HTERT RPE-1 (cell line): Measurements from ENCODE around the gene FNDC3B.
"Not testable (repeated sequence)": the region's sequence is repeated elsewhere in the genome, so short reads cannot be mapped to it uniquely, and the experiment has no call there.

Experiments used
- in situ Hi-C: fragments of 300-500 bp; cut with MboI; formaldehyde crosslinking; loops from 4 replicates; pipeline ENCODE4 v1.14.3; 2020; ENCODE audit warnings: low sequenced_read_pairs

Gene FNDC3B

DNA sequence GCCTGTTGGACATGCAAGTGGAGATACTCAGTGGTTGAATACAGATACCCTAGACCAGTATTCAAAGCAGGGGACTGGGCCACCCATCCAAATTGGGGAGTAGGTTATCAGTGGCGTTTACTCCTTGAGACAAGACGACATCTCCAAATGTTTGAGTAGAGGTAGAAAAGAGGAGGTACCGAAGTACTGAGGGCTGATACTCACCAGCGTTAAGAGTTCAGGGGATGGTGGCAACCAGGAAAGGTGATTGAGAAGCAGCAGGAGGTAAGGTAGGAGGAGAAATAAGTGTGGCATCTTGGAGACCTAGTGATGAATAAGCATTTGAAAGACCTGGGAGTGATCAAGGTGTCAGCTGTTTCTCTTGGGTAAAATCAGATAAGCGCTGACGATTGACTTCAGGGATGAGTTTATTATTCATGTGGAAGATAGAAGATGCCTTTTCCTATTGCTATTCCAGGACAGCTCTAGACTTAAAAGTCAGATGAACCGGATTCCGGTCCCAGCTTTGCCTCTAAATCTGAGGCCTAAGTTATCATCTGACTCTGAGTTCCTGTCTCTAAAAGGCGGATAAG is 312.6 kb downstream of the FNDC3B start:
- in situ Hi-C loops = no loop called here

DNA sequence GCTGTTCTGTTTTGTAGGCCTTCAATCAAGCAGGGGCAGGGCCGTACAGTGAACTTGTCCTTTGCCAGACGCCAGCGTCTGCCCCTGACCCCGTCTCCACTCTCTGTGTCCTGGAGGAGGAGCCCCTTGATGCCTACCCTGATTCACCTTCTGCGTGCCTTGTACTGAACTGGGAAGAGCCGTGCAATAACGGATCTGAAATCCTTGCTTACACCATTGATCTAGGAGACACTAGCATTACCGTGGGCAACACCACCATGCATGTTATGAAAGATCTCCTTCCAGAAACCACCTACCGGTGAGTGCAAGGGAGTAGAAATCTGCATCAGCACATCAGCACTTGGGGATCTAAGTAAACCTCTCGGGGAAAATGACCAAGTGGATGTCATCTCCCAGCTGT is 313.4 kb downstream of the FNDC3B start:
- in situ Hi-C loops = no loop called here

DNA sequence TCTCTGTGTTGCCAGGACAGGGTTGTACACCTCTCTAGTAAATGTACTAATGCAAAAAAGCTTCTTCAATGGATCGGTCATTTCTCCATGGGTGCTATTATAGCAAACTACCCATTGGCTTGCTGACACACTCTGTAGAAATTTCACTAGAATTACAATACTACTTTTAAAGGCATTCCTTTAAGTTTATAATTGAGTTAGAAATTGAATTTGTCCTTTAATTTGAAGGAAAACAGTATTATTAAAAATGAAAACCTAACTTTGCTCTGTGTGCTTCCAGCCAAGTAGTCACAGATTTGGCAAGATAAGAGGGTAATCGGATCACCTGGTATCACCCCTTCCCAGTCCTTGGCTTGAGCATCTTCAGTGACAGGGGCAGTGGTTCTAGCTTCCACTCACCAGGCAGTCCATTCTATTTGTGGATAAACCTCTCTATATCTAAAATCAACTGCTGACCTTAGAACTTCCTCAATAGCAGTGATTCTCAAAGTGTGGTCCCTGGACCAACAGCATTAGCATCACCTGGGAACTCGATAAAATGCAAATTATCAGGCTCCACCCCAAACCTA is 315.6 kb downstream of the FNDC3B start:
- in situ Hi-C loops = no loop called here

DNA sequence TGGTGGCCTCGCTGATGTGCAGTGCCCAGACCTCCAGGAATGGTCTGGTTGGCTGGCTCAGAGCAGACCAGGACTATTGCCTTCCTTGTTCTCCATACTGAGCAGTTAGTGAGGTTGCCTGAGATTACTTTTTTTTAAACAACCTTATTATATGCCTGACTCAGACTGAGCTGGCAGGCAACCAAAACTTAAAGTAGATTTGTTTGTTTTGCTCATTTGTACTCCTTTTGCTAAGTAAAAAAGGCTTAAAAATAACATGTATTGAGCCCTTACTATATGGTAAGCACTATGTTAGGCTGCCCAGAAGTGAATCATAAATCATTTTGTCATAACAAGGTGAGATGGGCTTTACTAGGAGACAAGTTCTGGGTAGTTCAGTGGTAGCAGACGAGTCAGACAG is 316.5 kb downstream of the FNDC3B start:
- in situ Hi-C loops = no loop called here

DNA sequence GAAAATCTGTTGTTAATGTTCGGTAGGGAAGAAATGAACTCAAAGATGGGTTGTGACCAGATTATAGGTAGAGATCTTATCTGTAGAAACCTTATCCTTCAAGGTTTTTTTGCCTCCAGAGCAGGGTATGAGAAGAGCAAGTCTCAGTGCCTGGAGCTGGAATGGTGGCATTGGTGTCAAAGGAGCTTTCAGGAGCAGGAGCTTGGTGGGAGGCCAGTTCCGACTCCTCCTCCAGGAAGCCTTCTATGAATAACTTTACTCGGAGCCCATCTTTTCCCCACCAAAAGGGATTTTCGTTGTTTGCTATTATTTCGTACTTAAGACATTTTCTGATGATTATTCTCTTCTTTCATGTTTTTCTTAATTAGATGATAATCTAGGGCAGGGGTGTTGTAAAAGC is 317.0 kb downstream of the FNDC3B start:
- in situ Hi-C loops = no loop called here

DNA sequence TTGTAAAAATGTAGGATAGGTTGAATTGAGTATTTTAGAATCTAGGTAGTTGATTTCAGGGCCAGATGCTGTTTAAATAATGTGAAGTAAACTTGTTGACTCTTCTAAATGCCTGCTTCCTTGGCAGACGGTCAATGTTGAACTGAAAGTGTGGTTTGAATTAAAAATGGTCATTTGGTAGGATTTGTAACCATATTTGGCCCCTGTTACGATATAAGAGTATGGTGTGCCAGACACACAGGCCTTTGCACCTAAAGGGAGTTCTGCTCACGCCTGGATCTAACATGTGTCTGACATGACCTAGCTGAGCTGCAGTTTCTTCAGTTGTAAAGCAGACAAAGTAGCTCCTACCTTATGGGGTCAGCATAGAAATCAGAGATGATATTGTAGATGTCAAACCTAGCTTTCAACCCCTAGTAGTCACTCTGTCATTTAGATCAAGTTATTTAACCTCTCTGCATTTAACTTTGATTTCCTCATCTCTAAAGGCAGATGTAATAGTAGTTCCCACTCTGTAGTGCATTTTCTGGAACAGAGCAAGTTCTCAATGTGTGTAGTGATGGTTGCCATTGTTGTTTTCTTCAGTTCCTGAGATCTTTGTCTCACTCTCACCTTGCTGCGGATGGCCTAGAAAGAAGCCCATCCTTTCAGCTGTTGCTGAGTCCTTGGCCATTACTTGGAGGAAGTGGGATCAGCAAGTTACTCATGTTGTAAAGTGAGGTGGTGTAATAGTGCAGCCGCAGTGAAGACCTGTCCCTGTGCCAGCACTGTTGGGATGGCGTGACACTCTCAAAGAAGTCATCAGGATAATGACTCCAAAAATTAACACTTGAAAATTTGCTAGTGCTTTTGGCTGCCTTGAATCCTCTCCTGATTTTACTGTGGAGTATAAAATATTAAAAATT is 318.7 kb downstream of the FNDC3B start:
- in situ Hi-C loops = no loop called here

DNA sequence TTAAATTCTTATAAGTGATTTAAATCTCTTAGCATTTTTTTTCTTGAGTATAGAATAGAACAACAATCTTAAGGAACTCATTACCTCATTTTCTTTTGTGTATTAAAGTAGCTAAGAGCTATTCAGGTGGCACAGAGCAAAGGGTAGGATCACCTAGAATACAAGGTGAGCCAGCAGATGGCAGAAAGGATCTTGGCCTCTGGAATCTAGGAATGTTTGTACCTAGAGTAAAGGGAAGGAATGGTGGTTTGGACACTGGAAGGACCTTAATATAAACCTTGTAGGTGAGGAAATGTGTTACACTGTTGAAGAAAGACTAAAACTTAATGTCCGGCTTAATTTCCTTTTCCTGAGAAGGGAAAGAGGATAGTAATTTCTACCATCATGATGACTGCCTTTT is 319.9 kb downstream of the FNDC3B start:
- in situ Hi-C loops = no loop called here

DNA sequence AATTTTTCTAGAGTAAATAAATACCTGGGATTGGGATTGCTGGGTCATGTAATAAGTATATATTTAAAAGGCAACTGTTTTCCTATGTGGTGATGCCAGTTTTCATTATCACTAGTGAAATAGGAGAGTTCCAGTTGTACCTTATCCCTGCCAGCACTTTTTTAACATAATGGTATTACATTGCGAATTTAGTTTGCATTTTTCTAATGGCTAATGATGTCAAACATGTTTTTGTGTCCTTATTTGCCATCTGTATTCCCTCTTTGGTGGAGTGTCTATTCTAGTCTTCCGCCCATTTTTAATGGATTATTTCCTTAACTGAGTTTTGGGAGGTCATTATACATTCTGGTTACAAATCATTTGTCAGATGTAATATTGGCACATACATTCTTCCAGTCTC is 320.6 kb downstream of the FNDC3B start:
- in situ Hi-C loops = no loop called here

DNA sequence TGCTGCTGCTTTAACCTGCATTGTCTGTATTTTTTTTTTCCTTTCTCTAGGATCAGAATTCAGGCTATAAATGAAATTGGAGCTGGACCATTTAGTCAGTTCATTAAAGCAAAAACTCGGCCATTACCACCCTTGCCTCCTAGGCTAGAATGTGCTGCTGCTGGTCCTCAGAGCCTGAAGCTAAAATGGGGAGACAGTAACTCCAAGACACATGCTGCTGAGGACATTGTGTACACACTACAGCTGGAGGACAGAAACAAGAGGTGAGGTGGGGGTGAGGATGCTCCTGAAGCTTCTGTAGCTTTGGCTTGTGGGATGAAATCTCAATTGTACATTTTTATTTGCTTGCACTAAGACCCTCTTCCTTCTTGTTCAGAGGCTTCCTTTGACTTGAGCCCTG is 323.2 kb downstream of the FNDC3B start:
- in situ Hi-C loops = no loop called here

DNA sequence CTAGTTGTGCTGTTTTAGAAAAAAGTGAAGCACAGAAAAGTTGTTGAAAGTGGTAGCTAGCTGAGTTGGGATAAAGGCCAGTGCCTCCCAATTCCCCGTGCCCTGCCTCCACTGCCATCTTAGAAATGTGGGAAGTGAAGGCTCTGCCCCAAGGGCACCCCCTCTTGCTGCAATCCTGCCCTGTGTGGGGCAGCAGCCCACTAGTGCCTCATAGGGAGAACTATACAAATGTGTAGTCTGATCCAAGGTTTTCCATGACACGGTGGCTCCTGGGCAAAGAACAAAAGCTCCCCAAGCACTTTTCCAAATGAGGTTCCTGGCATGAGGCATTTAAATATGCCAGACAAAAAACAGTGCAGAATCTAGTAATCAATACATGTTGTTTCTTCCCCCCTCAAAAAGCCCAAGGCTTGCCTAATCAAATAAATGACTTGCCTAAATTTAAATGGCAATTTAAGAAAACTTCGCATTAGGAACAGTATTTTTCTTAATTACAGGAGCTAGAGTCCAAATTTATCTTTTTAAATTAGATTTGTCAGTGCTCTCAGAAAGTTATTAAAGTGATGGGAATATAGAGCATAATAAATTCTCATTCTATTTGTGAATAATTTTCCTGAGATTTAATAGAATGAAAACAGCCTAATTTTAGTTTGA is 325.1 kb downstream of the FNDC3B start:
- in situ Hi-C loops = no loop called here

DNA sequence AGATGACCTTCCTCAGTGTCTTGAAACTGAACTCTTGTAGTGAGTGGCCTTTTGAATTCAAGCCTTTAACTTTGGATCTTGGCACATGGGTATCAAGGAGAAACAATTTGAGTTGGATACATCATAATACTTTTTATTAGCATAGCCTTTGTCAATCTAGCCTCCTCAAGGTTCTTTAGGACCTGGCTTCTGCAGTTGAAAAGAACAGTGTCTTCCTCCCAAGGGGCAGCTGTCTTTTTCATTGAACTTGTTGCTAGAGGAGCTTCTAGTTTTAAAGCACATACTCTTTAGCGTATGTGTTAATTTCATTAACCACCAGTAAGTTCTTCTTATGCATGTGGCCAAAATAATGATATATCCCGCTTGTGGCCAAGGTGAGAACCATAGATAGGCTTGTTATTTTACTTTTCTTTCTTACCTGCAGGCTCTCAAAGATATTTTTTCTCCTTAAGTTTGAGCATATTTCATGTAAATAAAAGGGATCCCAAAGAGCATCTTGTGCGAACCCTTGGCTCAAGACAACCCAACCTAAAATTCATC is 325.7 kb downstream of the FNDC3B start:
- in situ Hi-C loops = no loop called here

DNA sequence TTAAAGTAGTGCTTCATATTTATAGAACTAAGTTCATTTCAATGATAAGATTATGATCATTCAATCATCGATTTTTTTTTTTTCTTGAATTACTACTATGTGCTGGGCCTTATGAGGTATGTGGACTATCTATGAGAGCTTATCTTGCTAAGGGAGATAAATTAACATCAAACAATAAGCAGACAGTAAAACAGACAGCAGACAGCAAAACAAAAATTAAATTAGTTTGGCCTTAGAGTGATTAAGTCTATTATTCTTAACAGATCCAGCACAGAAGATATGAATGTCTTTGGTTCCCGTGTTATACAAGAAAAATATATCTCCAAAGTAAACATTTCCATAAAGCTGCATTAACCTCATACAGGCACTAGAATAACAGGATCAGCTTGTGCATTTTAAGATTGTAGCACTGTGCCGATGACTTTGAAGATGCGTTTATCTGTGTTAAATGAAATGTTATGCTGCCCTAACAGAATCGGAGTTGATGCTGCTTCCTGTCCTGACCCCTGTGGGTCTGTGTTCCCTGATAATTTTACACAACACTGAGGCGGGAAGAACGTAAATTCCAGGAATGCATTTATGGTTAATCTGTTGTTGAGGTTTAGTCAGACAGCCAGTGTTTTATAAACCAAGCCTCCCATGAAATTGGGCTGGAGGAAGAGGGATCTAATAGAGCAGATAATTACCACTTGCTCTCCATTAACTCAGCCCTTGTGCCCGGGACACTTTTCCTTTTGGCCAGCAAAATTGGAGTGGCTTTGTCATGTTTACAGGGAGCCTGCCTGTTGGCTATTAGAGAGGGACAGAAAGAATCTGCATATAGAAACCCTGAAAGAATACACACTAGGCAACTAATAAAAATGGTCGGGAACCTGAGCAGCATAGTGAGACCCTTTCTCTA is 328.1 kb downstream of the FNDC3B start:
- in situ Hi-C loops = no loop called here

DNA sequence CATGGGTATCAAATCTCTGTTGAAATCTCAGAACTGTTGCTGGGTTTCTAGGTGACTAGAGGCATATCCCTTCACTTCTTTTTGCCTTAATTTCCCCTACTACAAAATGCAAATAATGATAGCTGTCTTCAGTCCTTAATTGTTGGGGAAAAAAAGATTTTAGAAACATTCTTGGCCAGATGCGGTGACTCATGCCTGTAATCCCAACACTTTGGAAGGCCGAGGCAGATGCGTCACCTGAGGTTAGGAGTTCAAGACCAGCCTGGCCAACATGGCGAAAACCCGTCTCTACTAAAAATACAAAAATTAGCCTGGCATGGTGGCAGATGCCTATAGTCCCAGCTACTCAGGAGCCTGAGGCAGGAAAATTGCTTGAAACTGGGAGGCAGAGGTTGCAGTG is 329.2 kb downstream of the FNDC3B start:
- in situ Hi-C loops = not testable (repeated sequence)

DNA sequence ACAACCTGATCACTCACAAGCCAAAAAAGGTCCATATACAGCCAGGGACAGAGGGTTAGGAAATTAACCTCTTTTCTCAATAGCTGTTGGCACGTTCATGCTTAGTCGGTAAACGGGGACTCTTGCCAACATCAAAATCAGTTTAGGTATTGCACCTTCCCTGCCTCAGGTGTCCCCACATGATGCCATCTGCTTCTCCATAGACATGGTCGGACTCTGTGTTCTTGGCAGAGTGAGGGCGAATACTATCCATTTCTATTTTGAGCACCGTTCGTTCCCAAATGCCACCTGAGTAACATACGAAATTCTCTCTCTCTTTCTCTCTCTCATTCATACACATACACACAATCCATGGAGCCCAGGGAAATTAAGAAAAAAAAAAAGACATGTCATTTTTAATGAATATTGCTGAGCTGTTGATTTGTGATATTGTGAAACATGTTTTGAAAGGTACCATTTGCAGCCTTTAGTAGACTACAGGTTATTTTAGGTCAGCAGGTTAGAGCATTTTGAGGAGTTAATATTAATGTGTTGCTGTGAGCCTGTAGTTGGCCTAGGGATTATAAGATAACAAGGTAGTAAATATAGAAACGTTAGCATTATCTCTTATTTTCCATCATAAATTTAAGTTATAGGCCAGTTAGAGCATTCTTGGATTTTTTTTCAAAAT is 330.3 kb downstream of the FNDC3B start:
- in situ Hi-C loops = no loop called here

DNA sequence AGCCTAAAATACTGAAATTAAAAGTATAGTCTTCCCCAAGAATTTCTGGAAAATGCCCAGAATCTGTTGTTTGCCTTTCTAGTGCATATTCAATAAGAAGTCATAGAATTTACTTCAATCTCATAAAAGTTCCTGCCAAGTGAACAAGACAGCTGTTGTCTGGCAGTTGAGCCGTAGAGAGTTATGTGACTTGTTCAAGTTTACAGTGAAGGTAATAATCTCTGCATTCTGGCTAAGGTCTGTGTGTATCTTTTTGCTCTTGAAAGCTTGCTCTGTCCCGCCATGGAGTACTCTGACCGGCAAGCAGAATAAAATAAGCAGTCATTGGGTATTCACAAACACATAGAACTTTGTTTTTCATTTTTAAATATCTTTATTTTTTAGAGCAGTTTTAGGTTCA is 331.0 kb downstream of the FNDC3B start:
- in situ Hi-C loops = no loop called here

DNA sequence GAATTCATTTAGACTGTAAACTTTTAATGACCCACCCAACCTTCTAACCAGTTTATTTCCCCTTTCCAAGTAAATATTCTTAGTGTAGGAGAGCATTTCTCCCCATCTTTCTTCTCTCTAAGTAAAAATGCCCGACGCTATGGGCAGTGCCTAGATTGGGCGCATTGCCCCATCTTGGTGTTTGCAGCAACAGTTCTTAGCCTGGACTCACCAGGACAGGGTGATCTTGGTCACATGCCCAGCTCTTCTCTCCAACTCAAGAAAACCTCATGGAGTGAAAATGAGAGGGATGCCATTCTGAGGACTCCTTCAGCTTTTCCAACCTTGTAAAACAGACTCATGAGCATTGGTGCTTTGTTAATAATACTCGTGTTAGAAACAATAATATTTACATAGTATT is 332.2 kb downstream of the FNDC3B start:
- in situ Hi-C loops = no loop called here

DNA sequence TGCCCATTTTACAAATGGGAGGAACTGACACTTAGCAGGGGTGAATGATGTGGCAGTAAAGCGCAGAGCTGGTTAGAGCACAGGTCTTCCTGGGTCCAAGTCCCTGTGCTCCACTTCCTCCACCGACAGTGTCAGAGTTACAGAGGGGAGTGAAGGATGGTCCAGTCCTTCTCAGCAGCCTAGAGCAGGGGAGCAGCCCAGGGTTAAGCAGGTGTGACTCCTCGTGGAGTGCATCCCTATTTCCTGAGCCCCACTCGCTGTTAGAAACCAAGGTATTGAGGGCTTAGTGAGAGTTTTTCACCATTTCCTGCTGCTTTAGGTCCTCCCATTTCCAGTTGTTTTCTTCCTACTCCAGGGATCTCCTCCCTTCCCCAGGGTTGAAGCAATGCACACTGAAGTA is 333.5 kb downstream of the FNDC3B start:
- in situ Hi-C loops = no loop called here

DNA sequence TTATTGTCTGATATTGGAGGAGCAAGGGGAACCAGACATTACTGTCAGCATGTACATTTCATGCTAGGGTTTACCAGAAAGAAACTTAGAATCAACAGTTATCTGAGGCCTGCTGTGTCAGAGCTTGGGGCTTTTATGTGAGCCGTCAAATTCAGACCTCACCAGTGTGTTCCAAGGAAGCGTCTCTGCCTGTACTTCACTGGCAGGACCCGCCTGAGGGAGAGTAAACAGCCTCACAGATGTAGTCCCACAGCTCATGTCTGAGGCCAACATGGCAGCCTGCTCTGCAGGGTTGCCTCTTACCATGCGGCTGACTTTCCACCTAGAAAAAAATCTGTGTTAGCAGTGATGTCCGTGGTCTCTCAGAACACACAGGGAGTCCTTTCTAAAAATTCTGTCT is 334.5 kb downstream of the FNDC3B start:
- in situ Hi-C loops = no loop called here

DNA sequence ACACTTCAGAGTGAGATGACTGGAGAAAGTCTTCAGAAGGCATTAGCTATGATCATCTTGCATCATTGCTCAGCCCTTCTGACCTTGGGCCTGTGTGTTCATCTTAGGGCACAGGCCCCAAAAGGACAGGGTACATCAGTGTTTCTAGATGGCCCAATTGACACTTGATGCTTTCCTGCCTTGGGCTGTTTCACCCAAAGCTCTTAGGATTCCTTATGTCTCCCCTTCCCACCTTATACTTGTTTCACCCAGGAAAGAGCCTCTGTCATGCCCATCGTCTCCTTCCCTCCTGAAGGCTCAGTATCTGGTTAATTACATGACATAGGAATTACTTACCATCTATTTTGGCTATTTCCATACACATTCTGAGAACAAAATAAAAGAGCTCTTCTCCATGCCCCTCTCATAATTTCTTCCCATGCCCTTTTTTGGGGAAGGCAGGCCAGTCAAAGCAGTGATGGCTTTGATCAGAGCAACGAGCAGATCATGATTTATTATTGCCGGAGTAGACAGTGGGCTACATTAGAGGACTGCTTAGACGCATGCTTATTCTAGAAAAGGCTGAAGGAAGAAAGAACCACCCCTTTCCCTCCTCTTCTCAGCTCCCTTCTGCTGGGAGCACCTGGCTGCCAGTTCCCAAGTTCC is 335.9 kb downstream of the FNDC3B start:
- in situ Hi-C loops = no loop called here
